ENCODE results near the gene MPHOSPH8.

The MPHOSPH8 gene

GRCh38 chr13:19664481-19665230, 31.2 kb downstream of the MPHOSPH8 start:
- H2BK5ac ChIP-seq (ENCODE audit: low read depth, low read length, poor library complexity, severe bottlenecking): no peak overlapping the region
- H3K36me3 ChIP-seq (ENCODE audit: control insufficient read depth in 1 of 2, insufficient read depth in 2 of 2, low read depth in 1 of 2, low read length in 2 of 2): peaks cover 55 to 97% of the 10 kb centered on the region in 2 experiments
- no peak overlapping the region for H3K14ac ChIP-seq (ENCODE audit: low read length in 2 of 2)
- no peak for DNase-seq
- no peak overlapping the region for H2AFZ ChIP-seq (ENCODE audit: low read depth, low read length)
- H3K4me1 ChIP-seq (ENCODE audit: control insufficient read depth, insufficient read depth, low read depth, low read length): peaks cover 5% of the 10 kb centered on the region
- H4K8ac ChIP-seq (ENCODE audit: low read length): no peak overlapping the region
- H2BK15ac ChIP-seq (ENCODE audit: low read depth, poor library complexity, severe bottlenecking): no peak overlapping the region
- no peak overlapping the region for H3K18ac ChIP-seq (ENCODE audit: low read depth in 1 of 2, low read length in 2 of 2)
- H2AK5ac ChIP-seq (ENCODE audit: low read length, severe bottlenecking): no peak overlapping the region
- H3K9ac ChIP-seq (ENCODE audit: low read length): no peak overlapping the region
- H2BK12ac ChIP-seq (ENCODE audit: low read length in 2 of 2): no peak overlapping the region
- no peak overlapping the region for H4K91ac ChIP-seq (ENCODE audit: low read length)
- 92% methylated on average over 14 of the region's 14 CpGs for WGBS
- H3K4me2 ChIP-seq (ENCODE audit: low read length, poor library complexity, severe bottlenecking): no peak overlapping the region
- no peak overlapping the region for H3K23ac ChIP-seq (ENCODE audit: low read length in 2 of 2)
- H3K9me3 ChIP-seq (ENCODE audit: control insufficient read depth, low read length): no peaks in the 10 kb centered on the region
- peaks cover 20% of the 10 kb centered on the region for H3K79me1 ChIP-seq (replicated peaks; ENCODE audit: low read length, poor library complexity, severe bottlenecking)
- H2BK120ac ChIP-seq (ENCODE audit: low read depth, low read length): no peak overlapping the region
- H3K4me3 ChIP-seq (ENCODE audit: insufficient read depth in 1 of 2, low read depth in 1 of 2, low read length in 2 of 2): no peak overlapping the region
- no peak overlapping the region for H3K27ac ChIP-seq (ENCODE audit: low read length, poor library complexity, severe bottlenecking)
- no peak overlapping the region for H3K4ac ChIP-seq (ENCODE audit: low read depth in 1 of 2, low read length in 2 of 2)
- no peaks in the 10 kb centered on the region for H3K27me3 ChIP-seq (ENCODE audit: control insufficient read depth in 1 of 2, insufficient read depth in 1 of 2, low read length in 2 of 2)

- no peak overlapping the region for H2BK120ac ChIP-seq (ENCODE audit: low read depth, low read length)
- H3K79me1 ChIP-seq (replicated peaks; ENCODE audit: low read length, poor library complexity, severe bottlenecking): peaks cover 22% of the 10 kb centered on the region
- no peak overlapping the region for H4K8ac ChIP-seq (ENCODE audit: low read length)
- H2BK15ac ChIP-seq (ENCODE audit: low read depth, poor library complexity, severe bottlenecking): no peak overlapping the region
- H2AK5ac ChIP-seq (ENCODE audit: low read length, severe bottlenecking): no peak overlapping the region
- DNase-seq: no peak
- no peak overlapping the region for H3K27ac ChIP-seq (ENCODE audit: low read length, poor library complexity, severe bottlenecking)
- no peak overlapping the region for H3K18ac ChIP-seq (ENCODE audit: low read depth in 1 of 2, low read length in 2 of 2)
- no peak overlapping the region for H3K4ac ChIP-seq (ENCODE audit: low read depth in 1 of 2, low read length in 2 of 2)
- H3K4me3 ChIP-seq (ENCODE audit: insufficient read depth in 1 of 2, low read depth in 1 of 2, low read length in 2 of 2): no peak overlapping the region
- no peaks in the 10 kb centered on the region for H3K9me3 ChIP-seq (ENCODE audit: control insufficient read depth, low read length)
- H2BK5ac ChIP-seq (ENCODE audit: low read depth, low read length, poor library complexity, severe bottlenecking): no peak overlapping the region
- no peak overlapping the region for H2BK12ac ChIP-seq (ENCODE audit: low read length in 2 of 2)
- WGBS: 91% methylated on average over 14 of the region's 14 CpGs
- peaks cover 7% of the 10 kb centered on the region for H3K4me1 ChIP-seq (ENCODE audit: control insufficient read depth, insufficient read depth, low read depth, low read length)
- no peak overlapping the region for H3K14ac ChIP-seq (ENCODE audit: low read length in 2 of 2)
- no peak overlapping the region for H3K4me2 ChIP-seq (ENCODE audit: low read length, poor library complexity, severe bottlenecking)
- no peaks in the 10 kb centered on the region for H3K27me3 ChIP-seq (ENCODE audit: control insufficient read depth in 1 of 2, insufficient read depth in 1 of 2, low read length in 2 of 2)
- peaks cover 59 to 100% of the 10 kb centered on the region in 2 experiments for H3K36me3 ChIP-seq (ENCODE audit: control insufficient read depth in 1 of 2, insufficient read depth in 2 of 2, low read depth in 1 of 2, low read length in 2 of 2)
- no peak overlapping the region for H4K91ac ChIP-seq (ENCODE audit: low read length)
- no peak overlapping the region for H3K9ac ChIP-seq (ENCODE audit: low read length)
- H2AFZ ChIP-seq (ENCODE audit: low read depth, low read length): no peak overlapping the region
- H3K23ac ChIP-seq (ENCODE audit: low read length in 2 of 2): no peak overlapping the region
These were observed 32.0 kb downstream of the MPHOSPH8 start for GRCh38 chr13:19665427-19665859.

GRCh38 chr13:19668778-19669177, 35.3 kb downstream of the MPHOSPH8 start:
- H3K27ac ChIP-seq (ENCODE audit: low read length, poor library complexity, severe bottlenecking): no peak overlapping the region
- DNase-seq: no peak
- H2AFZ ChIP-seq (ENCODE audit: low read depth, low read length): no peak overlapping the region
- WGBS: 93% methylated on average over 8 of the region's 9 CpGs
- H4K8ac ChIP-seq (ENCODE audit: low read length): no peak overlapping the region
- H3K23ac ChIP-seq (ENCODE audit: low read length in 2 of 2): no peak overlapping the region
- H3K27me3 ChIP-seq (ENCODE audit: control insufficient read depth in 1 of 2, insufficient read depth in 1 of 2, low read length in 2 of 2): no peaks in the 10 kb centered on the region
- no peak overlapping the region for H3K18ac ChIP-seq (ENCODE audit: low read depth in 1 of 2, low read length in 2 of 2)
- peaks cover 2% of the 10 kb centered on the region for H3K4me1 ChIP-seq (ENCODE audit: control insufficient read depth, insufficient read depth, low read depth, low read length)
- H2AK5ac ChIP-seq (ENCODE audit: low read length, severe bottlenecking): no peak overlapping the region
- no peak overlapping the region for H3K14ac ChIP-seq (ENCODE audit: low read length in 2 of 2)
- no peak overlapping the region for H3K9ac ChIP-seq (ENCODE audit: low read length)
- no peak overlapping the region for H2BK15ac ChIP-seq (ENCODE audit: low read depth, poor library complexity, severe bottlenecking)
- H3K79me1 ChIP-seq (replicated peaks; ENCODE audit: low read length, poor library complexity, severe bottlenecking): peaks cover 16% of the 10 kb centered on the region
- H3K36me3 ChIP-seq (ENCODE audit: control insufficient read depth in 1 of 2, insufficient read depth in 2 of 2, low read depth in 1 of 2, low read length in 2 of 2): peaks cover 58 to 99% of the 10 kb centered on the region in 2 experiments
- no peak overlapping the region for H2BK5ac ChIP-seq (ENCODE audit: low read depth, low read length, poor library complexity, severe bottlenecking)
- no peak overlapping the region for H3K4me2 ChIP-seq (ENCODE audit: low read length, poor library complexity, severe bottlenecking)
- H4K91ac ChIP-seq (ENCODE audit: low read length): no peak overlapping the region
- no peak overlapping the region for H2BK120ac ChIP-seq (ENCODE audit: low read depth, low read length)
- H2BK12ac ChIP-seq (ENCODE audit: low read length in 2 of 2): no peak overlapping the region
- no peak overlapping the region for H3K4ac ChIP-seq (ENCODE audit: low read depth in 1 of 2, low read length in 2 of 2)
- H3K4me3 ChIP-seq (ENCODE audit: insufficient read depth in 1 of 2, low read depth in 1 of 2, low read length in 2 of 2): no peak overlapping the region
- no peaks in the 10 kb centered on the region for H3K9me3 ChIP-seq (ENCODE audit: control insufficient read depth, low read length)

- Histone ChIP-seq H3K23ac (ENCODE audit: low read length in 2 of 2) (no peak overlapping the region), H2AFZ (ENCODE audit: low read depth, low read length) (no peak overlapping the region), H2AK5ac (ENCODE audit: low read length, severe bottlenecking) (no peak overlapping the region), H3K4me3 (ENCODE audit: insufficient read depth in 1 of 2, low read depth in 1 of 2, low read length in 2 of 2) (no peak overlapping the region), H3K9ac (ENCODE audit: low read length) (no peak overlapping the region), H3K4me1 (ENCODE audit: control insufficient read depth, insufficient read depth, low read depth, low read length) (peaks cover 2% of the 10 kb centered on the region), H3K79me1 (replicated peaks; ENCODE audit: low read length, poor library complexity, severe bottlenecking) (peaks cover 20% of the 10 kb centered on the region), H2BK12ac (ENCODE audit: low read length in 2 of 2) (no peak overlapping the region), H3K4ac (ENCODE audit: low read depth in 1 of 2, low read length in 2 of 2) (no peak overlapping the region), H3K36me3 (ENCODE audit: control insufficient read depth in 1 of 2, insufficient read depth in 2 of 2, low read depth in 1 of 2, low read length in 2 of 2) (peaks cover 52 to 99% of the 10 kb centered on the region in 2 experiments), H4K8ac (ENCODE audit: low read length) (no peak overlapping the region), H3K18ac (ENCODE audit: low read depth in 1 of 2, low read length in 2 of 2) (no peak overlapping the region), H3K27me3 (ENCODE audit: control insufficient read depth in 1 of 2, insufficient read depth in 1 of 2, low read length in 2 of 2) (no peaks in the 10 kb centered on the region), H3K27ac (ENCODE audit: low read length, poor library complexity, severe bottlenecking) (peak overlapping the region; percentile 21), H2BK5ac (ENCODE audit: low read depth, low read length, poor library complexity, severe bottlenecking) (no peak overlapping the region), H2BK120ac (ENCODE audit: low read depth, low read length) (no peak overlapping the region), H2BK15ac (ENCODE audit: low read depth, poor library complexity, severe bottlenecking) (no peak overlapping the region), H3K9me3 (ENCODE audit: control insufficient read depth, low read length) (no peaks in the 10 kb centered on the region), H4K91ac (ENCODE audit: low read length) (no peak overlapping the region), H3K4me2 (ENCODE audit: low read length, poor library complexity, severe bottlenecking) (no peak overlapping the region), H3K14ac (ENCODE audit: low read length in 2 of 2) (no peak overlapping the region)
- no peak for DNase-seq
- WGBS: no CpG with 5 or more reads among the region's 3 CpGs
These were observed 36.7 kb downstream of the MPHOSPH8 start for GRCh38 chr13:19670147-19670546.

Measured in mesenchymal stem cell (in vitro differentiated cells and primary cell).